ENCODE data around the gene POLRMT.
"Not testable (repeated sequence)": the region's sequence is repeated elsewhere in the genome, so short reads cannot be mapped to it uniquely, and the experiment has no call there.

POLRMT gene

GRCh38 chr19:646779-647565, 13.6 kb upstream of the POLRMT start:
- no peak for DNase-seq

GRCh38 chr19:645912-646778, 12.8 kb upstream of the POLRMT start:
- no peak for DNase-seq

- no peak for DNase-seq
These were observed 11.5 kb upstream of the POLRMT start for GRCh38 chr19:644789-645188.

GRCh38 chr19:644363-644762, 11.0 kb upstream of the POLRMT start:
- no peak for DNase-seq

- no peak for DNase-seq
These were observed 10.4 kb upstream of the POLRMT start for GRCh38 chr19:643736-644135.

GRCh38 chr19:642767-643727, 9.7 kb upstream of the POLRMT start:
- no peak for DNase-seq

GRCh38 chr19:641702-642101, 8.4 kb upstream of the POLRMT start:
- DNase-seq: no peak

GRCh38 chr19:640606-641189, 7.4 kb upstream of the POLRMT start:
- DNase-seq: no peak

GRCh38 chr19:640161-640558, 6.8 kb upstream of the POLRMT start:
- no peak for DNase-seq

- no peak for DNase-seq
These were observed 6.2 kb upstream of the POLRMT start, which contains the start of gene FGF22 for GRCh38 chr19:639253-640160. FGF22 (plus strand) TSS chr19:639879; CDS start chr19:639926, 47 bp downstream.

GRCh38 chr19:638906-639252, 5.5 kb upstream of the POLRMT start:
- no peak for DNase-seq

- DNase-seq: no peak
These were observed 1.8 kb upstream of the POLRMT start for GRCh38 chr19:634975-635652.

- DNase-seq: no peak
These were observed 676 bp upstream of the POLRMT start for GRCh38 chr19:633786-634639.

GRCh38 chr19:632579-633067, 714 bp downstream of the POLRMT start:
- no peak for DNase-seq

GRCh38 chr19:629961-630714, 3.2 kb downstream of the POLRMT start:
- DNase-seq: no peak

- DNase-seq: not testable (repeated sequence)
These were observed 3.8 kb downstream of the POLRMT start for GRCh38 chr19:629515-629914.

- DNase-seq: no peak
These were observed 5.2 kb downstream of the POLRMT start for GRCh38 chr19:628168-628567.

- not testable (repeated sequence) for DNase-seq
These were observed 6.8 kb downstream of the POLRMT start for GRCh38 chr19:626566-626965.

GRCh38 chr19:625257-625656, 8.1 kb downstream of the POLRMT start:
- DNase-seq: no peak
